Mesenteric fat pad (tissue), 1 donor: ENCODE data around the gene WASF1. TPM values are rescaled to one million over a fixed set of nuclear protein-coding genes. Genes with fewer than 3 reads are reported as not detected.
"Not testable (repeated sequence)": the region's sequence is repeated elsewhere in the genome, so short reads cannot be mapped to it uniquely, and the experiment has no call there.

Source experiments
- DNase-seq: peaks from one replicate; pipeline ENCODE4 v3.0.0-alpha.2; 2020; ENCODE audit warnings: low spot score
- total RNA-seq: library from RNA; stranded (reverse); fragmentation: NEBNext Ultra II Directional; extraction: Animal tissue kit (Norgen Biotek cat#: 25700); gene quantifications from one replicate; pipeline ENCODE4 v1.2.1, GENCODE V29; 2021
- donor health status: DM: yes; HTN: yes; CAD: no.

Gene WASF1
- total RNA-seq, 1 donor from 2014 or later: 9.4 TPM

DNA sequence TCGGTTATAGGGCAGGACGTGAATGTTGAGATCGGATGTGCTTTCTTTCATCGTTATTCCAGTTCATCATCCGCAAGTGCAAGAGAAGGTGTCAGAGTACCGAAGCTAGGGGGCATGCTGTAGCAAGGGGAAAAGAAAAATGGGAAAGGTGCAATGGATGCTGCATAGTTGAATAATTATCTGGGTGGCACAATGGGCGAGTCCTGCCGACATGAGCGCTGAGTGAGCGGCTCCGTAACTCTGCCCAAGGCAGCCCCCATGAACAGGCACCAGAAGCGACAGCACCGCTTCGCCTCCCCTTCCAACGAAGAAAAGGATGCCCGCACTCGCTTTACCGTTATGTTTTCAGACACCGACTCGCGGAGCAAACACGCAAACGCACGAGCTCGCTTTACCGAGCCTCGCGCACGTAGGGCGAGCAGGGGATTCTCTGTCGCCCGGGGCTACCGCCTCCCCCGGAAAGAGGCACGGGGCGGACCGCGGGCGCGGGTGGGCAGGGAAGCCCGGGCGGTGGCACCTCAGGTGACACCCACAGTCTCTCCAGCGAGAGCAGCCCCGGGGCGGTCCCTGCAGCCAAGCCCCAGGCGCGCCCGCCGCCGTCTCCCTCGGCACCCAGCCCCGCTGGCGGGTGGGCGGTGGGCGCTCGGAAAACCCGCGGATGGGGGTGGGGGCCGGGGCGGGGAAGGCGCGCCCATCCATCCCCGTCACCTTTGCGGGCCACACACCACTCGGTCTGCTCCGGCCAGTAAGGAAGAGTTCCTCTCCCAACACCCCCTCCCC is 654 bp downstream of the WASF1 start:
- peak; percentile 89 for DNase-seq

DNA sequence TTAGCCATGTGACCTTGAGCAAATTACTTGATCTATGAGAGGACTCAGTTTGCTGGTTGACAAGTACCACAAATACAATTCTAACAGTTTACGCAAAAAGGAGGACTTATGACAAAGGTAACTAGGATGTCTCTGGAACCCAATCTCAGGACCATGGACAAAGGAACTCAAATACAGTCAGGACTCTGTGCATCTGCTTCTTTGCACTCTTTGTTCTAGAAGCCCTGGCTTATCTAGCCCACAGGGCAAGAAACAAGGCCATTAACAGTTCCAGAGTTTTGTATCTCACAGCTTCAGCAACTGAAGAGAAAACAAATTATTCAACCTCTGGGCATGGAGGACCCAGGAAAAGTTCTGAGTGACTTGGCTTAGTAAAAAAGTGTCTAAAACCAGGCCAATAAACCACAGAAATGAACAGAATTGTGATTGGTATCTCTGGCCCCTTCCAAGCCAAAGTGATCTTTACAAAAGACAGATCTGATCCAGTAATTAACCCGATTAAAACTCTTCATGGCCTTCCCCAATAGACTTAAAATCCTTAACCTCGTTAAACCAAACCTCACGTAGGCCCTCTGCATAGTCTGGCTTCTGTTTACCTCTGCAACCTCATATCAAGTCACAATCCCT is 5.9 kb downstream of the WASF1 start:
- DNase-seq: no peak

DNA sequence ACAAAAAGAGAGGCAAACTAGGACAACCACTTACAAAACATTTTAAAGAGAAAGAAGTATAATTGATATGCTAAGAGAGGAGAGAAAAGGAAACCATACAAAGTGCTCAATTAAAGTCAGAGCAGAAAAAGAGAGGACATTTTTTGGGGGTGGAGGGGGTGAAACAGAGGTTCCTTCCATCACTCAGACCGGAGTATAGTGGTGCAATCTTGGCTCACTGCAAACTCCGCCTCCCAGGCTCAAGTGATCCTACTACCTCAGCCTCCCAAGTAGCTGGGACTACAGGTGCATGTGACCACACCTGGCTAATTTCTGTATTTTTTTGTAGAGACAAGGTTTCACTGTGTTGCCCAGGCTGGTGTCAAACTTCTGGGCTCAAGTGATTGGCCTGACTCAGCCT is 9.4 kb downstream of the WASF1 start:
- DNase-seq: no peak

DNA sequence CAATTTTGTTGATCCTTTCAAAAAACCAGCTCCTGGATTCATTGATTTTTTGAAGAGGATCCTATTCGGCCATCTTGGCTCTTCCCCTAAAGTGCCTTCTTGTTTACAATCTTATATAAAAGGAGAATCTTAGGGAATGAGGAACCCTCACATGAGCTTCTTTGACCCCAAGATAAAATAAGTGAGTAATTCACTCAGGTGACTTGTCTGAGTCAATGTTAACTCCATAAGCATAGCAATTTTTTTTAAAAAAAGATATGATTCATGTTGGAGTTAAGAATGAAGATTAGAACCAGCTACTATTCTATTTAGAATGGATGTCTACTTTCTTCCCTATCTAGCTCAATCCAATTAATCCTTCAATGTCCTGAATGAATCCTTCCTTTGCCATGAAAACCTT is 21.0 kb downstream of the WASF1 start:
- DNase-seq: no peak

DNA sequence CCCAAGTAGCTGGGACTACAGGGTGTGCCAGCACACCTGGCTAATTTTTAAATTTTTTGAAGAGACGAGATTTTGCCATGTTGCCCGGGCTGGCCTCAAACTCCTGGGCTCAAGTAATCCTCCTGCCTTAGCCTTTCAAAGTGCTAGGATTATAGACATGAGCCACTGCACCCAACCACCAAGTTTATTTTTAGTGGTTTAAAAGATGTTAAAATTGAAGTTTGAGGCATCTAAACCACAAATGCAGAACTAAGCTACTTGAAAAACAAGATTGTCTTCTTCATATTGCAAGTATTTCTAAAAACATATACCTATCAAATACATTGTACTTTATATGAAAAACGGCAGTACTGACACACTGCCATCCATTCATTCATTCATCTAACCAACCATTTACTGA is 31.6 kb downstream of the WASF1 start:
- DNase-seq: no peak

DNA sequence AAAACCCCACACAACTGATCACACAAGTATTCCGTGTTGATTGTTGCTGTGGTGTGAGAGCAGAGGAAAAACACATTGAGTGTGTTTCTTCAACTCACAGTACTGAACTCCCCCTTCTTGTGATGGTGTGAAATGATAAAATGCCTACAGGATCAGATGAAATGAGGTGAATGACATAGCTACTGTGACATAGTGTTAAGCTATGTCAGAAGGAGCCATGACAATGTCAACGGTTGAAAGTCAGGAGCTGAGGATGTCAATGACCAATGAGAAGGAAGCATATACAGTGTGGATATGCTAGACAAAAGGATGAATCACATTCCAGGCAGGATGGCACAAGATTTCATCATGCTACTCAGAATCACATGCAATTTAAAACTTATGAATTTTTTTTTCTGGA is 38.8 kb downstream of the WASF1 start:
- DNase-seq: no peak

DNA sequence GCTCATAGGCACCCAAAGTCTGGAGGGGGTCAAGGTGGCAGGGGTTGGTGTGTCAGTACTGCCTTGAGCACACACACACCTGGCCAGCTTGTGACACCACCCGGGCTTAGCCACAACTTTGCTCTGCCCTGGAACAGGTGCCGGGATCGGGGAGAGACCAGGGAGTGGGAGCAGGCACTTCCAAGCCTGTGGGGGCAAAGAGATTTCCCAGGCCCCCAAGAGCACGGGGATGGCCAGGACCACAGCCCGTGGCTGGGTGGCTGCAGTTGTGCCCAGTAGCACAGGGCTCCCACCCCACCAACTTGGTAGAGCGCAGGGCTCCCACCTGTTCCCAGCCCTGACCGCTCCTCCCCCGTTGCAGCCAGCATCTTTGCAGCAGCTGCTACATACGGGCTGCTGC is 40.4 kb downstream of the WASF1 start:
- DNase-seq: no peak

DNA sequence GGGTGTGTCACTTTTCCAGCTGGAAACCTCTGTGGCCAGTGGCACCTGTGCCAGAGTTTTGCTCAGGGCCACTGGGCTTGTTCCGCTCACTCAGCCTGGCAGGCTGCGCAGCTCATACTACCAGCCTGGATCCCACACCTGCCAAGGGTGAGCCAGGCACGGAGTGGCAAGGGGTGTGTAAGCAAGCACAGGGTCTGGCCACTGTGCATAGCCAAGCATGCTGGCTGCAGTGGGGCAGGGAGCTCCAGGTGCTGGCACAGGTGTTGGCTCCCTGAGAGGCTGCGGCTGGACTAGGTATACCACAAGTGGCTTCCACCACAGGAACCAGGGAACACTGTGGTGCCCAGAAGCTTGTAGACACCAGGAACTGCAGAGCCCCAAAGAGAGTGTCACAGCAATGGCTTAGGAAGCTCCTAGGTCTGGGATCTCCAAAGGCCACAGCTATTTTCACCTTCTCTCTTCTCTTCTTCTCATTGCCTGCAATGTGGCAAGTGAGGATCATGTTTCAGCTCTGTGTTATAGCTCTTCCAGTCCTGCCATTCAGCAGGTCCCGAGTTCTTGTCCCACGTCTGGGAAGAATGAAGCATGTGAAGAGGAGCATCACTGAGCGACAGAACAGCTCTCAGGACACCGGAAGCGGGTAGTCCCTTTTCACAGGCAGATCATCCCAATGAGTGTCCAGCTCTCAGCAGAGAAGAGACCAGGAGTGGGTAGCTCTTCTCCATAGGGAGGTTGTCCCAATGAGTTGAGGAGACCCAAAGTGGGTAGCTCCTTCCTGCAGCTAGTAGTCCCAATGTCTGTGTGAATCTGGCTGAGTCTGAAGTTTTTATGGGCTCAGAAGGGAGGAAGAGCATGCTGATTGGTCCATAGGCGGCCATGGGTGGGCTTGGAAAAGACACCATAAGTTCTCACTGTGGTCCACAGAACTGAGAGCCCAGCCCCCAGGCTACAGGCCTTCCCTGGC is 41.3 kb downstream of the WASF1 start:
- no peak for DNase-seq

DNA sequence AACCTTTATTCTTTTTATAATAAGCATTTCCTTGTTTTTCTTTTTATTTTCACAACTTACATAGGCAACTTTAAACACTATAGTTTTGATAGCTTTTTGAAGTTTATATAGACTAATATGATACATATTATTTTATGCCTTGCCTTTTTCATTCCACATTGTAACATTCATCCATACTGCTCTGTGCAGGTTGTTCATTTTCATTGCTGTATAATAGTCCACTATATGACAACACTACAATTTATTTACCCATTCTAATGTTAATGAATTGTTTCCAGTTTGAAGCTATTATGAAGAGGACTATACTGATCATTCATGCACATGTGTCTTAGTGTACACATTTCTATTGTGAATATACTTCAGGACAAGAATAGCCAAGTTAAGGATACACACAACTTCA is 49.1 kb downstream of the WASF1 start:
- no peak for DNase-seq

DNA sequence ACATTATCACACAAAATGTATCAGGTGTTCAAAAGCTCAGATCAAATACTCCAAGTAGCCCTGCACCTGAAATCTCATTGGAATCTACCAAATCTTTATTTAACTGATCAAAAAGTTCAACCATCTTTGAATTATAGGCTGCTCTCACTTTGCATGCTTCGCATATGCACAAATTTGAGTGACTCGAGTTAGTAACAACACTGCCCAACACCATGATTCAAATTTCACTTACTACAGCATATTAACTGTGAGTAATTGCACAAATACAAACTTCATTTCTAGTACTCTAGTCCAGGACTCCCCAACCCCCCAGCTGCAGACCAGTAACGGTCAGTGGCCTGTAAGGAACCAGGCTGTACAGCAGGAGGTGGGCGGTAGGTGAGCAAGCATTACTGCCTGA is 51.1 kb downstream of the WASF1 start:
- DNase-seq: no peak

DNA sequence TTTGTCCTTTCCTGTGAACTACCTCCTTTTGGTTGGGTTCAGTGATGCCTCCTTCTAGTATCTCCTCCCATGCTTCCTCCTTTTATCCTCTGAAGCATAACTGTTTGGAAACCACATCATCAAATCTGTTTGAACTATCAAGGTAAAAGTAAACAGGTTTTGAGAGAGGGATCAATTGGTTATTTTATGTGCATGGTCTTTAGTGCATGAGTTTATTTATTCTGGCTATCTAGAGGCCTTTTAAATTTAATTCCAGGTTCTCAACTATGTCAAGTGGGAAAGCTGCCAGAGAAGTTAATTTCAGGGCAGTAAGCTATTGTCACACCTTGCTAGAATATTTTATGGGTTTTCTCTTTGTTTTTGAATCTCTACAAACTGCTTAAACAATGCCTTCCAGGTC is 54.1 kb downstream of the WASF1 start:
- DNase-seq: no peak

DNA sequence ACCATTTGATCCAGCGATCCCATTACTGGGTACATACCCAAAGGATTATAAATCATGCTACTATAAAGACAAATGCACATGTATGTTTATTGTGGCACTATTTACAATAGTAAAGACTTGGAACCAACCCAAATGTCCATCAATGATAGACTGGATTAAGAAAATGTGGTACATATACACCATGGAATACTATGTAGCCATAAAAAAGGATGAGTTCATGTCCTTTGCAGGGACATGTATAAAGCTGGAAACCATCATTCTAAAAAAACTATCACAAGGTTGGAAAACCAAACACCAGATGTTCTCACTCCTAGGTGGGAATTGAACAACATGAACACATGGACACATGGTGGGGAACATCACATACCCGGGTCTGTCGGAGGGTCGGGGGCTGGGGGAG is 57.8 kb downstream of the WASF1 start:
- not testable (repeated sequence) for DNase-seq

DNA sequence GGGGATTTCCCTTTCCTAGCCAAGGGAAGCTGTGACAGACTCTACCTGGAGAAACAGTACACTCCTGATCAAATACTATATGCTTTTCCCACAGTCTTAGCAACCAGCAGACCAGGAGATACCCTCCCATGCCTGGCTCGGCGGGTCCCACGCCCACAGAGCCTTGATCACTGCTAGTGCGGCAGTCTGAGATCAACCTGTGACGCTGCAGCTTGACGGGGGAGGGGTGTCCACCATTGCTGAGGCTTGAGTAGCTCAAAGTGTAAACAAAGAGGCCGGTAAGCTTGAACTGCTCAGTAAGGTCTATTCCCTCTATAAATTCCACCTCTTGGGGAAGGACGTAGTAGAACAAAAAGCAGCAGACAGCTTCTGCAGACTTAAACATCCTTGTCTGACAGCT is 63.2 kb downstream of the WASF1 start:
- no peak for DNase-seq

DNA sequence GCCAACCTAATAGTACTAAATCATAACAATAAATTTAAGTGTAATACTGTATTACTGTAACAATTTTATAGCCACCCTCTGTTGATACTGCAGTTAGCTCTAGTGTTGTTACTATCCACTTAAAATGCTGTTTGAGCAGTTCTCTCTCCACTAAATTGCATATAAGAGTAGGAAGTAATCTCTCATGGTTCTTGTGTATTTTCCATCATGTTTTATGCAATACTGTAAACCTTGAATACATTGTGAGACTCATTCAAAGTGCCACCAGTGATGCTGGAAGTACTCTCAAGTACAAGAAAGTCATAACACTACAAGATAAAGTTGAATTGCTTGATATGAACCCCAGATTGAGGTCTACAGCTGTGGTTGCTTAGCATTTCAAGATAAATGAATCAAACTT is 65.5 kb downstream of the WASF1 start:
- DNase-seq: no peak

DNA sequence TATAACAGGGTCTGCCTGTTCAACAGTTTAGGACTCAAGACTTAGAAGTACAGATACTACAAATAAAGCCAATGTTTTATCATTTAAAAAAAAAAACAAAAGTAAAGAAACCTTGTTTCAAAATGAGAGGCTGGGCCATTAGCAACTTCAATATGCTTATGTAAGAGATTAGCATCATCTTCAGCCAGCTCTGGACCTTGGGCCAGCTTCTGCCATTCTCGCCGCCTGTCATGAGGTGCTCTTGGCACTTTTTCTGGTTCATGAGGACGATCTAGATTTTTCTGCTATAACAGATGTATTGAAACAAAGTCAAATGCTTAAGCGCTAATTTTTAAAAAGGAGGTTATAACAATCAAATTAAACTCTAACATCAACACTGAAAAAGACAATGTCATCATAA is 74.2 kb downstream of the WASF1 start:
- no peak for DNase-seq

DNA sequence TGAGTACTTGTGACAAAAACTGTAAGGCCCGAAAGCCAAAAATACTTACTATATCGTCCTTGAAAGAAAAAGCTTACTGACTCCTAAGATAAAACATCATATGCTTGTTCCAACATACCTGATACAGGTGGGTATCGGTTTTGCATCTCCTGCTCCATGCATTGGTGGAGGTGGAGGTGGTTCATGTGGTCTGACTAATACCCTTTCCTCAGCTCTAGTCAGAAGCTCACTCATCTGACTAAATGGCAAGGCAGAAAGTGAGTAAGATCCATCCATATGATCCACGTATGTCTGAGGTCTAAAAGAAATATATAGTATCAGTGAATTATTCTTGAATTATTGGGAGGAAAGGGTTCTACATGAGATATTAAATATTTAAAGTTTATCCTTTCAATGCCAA is 76.2 kb downstream of the WASF1 start:
- DNase-seq: no peak

DNA sequence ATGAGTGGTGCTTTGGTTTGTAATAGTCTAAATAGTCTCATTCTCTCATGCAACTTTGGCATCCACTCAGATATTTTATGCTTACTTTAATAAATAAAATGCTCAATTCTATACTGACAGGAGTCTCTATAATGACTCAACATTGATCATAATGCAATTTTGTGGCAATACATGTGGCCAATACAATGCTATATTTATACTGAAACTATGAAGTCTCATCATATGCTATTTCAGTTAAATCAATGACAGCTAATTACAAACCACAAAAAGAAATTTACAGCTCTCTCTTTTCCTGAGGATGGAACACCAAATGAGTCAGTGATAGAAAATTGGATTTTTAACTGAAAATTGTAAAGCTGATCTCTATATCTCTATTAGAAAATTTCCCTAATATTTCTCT is 77.1 kb downstream of the WASF1 start:
- no peak for DNase-seq

DNA sequence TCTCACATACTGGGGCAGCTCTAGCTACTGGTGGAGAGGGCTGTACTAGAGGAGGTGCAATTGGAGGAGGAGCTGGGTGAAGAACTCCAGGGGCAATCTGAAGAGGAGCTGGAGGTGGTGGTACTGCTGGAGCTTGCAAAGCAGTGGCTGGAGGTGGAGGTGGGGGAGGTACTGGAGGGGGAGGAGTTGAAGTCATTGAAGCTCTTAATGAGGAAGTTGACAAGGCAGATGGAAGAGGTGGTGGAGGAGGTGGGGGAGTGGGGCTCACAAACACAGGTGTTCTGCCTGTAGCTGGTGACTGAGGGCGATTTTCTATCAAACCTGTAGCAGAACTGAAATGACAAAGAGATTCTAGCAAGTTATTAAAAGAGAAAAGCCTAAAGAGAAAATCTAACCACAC is 77.6 kb downstream of the WASF1 start:
- DNase-seq: no peak

DNA sequence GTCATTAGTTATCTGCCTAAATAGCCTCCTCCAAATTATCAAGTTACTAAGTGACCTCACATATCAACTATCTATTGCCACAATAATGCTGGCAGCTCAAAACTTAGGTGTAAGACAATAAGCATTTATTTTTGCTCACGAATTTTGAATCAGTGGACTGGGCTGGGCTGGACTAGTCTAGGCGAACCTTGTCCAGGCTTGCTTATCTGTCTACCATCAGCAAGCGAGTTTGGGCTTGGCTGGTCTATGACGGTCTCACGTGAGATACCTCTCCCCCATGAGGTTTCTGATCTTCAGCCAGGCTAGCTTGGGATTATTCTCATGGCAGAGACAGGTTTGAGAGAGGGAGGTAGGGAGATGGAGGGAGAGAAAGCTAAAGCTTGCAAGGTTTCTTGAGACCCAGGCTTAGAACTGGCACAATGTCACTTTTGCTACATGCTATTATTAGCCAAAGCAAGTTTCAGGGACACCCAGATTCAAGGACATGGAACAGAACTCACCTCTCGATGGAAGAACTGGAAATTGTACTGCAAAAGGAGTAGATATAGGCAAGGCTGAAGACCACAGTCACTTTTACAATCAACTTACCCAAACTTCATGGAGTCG is 80.9 kb downstream of the WASF1 start:
- no peak for DNase-seq

DNA sequence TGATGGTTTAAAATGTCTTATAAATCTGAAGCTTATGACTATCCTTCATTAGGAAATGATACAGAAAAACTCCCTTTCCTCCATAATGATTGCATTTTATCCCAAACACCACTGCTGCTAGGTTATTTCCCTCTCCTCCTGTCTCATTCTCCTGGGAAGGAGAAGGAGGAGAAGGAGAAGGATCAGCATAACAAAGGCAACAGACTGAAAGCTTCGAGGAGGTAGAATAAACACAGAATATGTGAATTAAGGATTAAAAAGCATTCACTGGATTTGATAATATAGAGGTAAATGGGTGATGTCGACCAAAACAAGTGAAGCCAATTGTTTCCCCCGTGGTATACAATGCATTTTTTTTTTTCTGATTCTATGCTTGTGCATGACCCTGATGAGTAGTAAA is 82.0 kb downstream of the WASF1 start:
- no peak for DNase-seq

DNA sequence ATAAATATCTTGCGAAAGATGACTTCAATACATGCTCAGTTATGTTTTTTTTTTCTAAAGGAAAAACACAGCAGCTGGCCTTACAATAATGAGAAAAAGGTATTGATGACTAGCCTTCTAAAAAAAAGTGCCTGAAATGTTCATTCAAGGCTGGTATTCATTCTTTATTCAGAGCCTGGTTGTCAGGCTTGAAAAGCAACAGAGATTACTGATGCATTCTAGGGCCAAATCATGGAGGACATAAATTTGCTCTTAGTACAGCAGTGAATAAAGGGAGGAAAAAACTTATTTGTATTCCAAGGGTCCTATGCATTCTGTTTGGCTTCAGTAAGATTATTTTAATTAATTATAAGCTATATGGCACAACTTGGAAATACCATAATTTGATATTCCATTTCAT is 83.5 kb downstream of the WASF1 start:
- no peak for DNase-seq

DNA sequence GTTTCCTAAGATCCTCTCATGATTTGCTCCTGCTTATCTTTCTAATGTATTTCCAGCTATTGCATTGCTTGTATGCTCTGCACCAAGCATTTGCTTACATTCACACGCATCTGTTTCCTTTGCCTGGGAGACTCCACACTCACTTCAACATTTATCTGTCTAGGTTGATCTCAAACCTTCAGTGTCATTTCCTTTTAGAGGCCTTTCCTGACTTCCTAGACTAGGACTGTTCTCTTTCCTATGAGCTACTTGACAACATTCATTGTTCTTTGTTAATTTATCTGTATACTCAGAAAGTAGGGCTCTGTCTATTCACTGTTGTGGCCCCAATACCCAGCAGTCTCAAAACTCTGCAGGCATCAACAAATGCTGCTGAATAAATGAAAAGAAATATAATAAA is 84.4 kb downstream of the WASF1 start:
- no peak for DNase-seq
